DND-41 (cell line): Measurements from ENCODE around the gene FRMPD4.
"Not testable (repeated sequence)": the region's sequence is repeated elsewhere in the genome, so short reads cannot be mapped to it uniquely, and the experiment has no call there.

ENCODE experiments used
- ATAC-seq: fragments of 200-7000 bp; cut with Tn5 transposase; 3 replicates; pipeline ENCODE4 v1.9.1; 2021; ENCODE audit warnings: low read depth; ENCODE audit not compliant: insufficient read depth
- DNase-seq: peaks from one replicate; pipeline ENCODE4 v3.0.0-alpha.2; 2020
- H2AFZ ChIP-seq: 2 replicates; pipeline ENCODE4 v1.6.0; 2012; ENCODE audit warnings: low read depth, low read length
- H3K27ac ChIP-seq: 2 replicates; pipeline ENCODE4 v1.5.1; 2012; ENCODE audit warnings: low read length, inconsistent platforms
- H3K27me3 ChIP-seq: fragments of 200-600 bp; sonication (generic); 2 replicates; pipeline ENCODE4 v1.6.0; 2012; ENCODE audit warnings: low read length, mild to moderate bottlenecking, inconsistent platforms; ENCODE audit not compliant: insufficient read depth, poor library complexity
- H3K36me3 ChIP-seq: 2 replicates; pipeline ENCODE4 v1.5.1; 2012; ENCODE audit warnings: low read length, inconsistent platforms; ENCODE audit not compliant: insufficient read depth
- H3K4me1 ChIP-seq: 2 replicates; pipeline ENCODE4 v1.5.1; 2012; ENCODE audit warnings: mild to moderate bottlenecking, low read length; ENCODE audit not compliant: insufficient read depth
- H3K4me2 ChIP-seq: 2 replicates; pipeline ENCODE4 v1.6.0; 2012; ENCODE audit warnings: mild to moderate bottlenecking, moderate library complexity, low read length, inconsistent platforms; ENCODE audit not compliant: insufficient read depth
- H3K4me3 ChIP-seq, 2 experiments: fragments of 200-600 bp in 1 of 2; shearing (Covaris generic) in 1 of 2; 2 replicates each; pipeline ENCODE4 v1.5.1; 2012 to 2016; ENCODE audit warnings: inconsistent platforms in 2 of 2, low read length in 2 of 2, mild to moderate bottlenecking in 2 of 2, low read depth in 1 of 2, moderate library complexity in 1 of 2
- H3K79me2 ChIP-seq: 2 replicates; pipeline ENCODE4 v1.6.0; 2012; ENCODE audit warnings: low read length, inconsistent platforms; ENCODE audit not compliant: insufficient read depth
- H3K9ac ChIP-seq: 2 replicates; pipeline ENCODE4 v1.6.0; 2012; ENCODE audit warnings: low read depth, mild to moderate bottlenecking, inconsistent platforms, low read length, moderate library complexity
- H3K9me3 ChIP-seq: 2 replicates; pipeline ENCODE4 v1.5.1; 2012; ENCODE audit warnings: low read length, moderate library complexity, mild to moderate bottlenecking, inconsistent platforms; ENCODE audit not compliant: insufficient read depth, severe bottlenecking
- H4K20me1 ChIP-seq: 2 replicates; pipeline ENCODE4 v1.6.0; 2012; ENCODE audit warnings: low read length; ENCODE audit not compliant: insufficient read depth
- CTCF ChIP-seq: IDR thresholded peaks from 2 replicates; pipeline ENCODE4 v1.5.1; 2012; ENCODE audit warnings: borderline replicate concordance, low read length, moderate library complexity, mild to moderate bottlenecking; ENCODE audit not compliant: poor library complexity, severe bottlenecking; ENCODE audit errors: extremely low read depth
- EZH2 ChIP-seq: IDR thresholded peaks from 3 replicates; pipeline ENCODE4 v1.6.1; 2012; ENCODE audit warnings: borderline replicate concordance, low read depth, mild to moderate bottlenecking, moderate library complexity, low read length, inconsistent platforms; ENCODE audit not compliant: severe bottlenecking

The FRMPD4 gene

DNA sequence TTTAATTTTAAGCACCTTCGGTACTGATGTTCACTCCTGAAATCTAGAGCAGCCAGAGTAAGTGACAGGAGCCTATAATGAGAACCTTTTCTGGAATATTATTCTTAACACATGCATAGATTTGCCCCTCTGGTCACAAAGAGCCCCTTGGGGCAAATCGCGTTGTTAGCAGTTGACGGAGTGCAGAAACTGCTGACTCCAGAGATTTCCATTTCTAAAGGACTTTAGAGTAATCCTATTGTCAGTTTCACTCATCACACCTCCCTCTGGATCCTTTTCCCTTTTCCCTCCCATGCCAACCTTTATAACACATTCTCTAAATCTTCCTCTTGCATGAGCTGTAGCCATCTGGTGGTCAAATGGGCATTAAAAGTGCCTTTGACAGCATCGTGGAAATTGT, 388.0 kb downstream of the FRMPD4 start:
- H3K9me3 ChIP-seq = no peaks in the 10 kb centered on the region
- no peak overlapping the region for H3K27ac ChIP-seq
- no peaks in the 10 kb centered on the region for H4K20me1 ChIP-seq
- H3K79me2 ChIP-seq = no peaks in the 10 kb centered on the region
- ATAC-seq (no peak), DNase-seq (no peak)
- no peaks in the 10 kb centered on the region for H3K36me3 ChIP-seq
- TF ChIP-seq EZH2 (no peak), CTCF (no peak)
- no peaks in the 10 kb centered on the region for H3K4me1 ChIP-seq
- H3K4me2 ChIP-seq = no peak overlapping the region
- no peak overlapping the region for H2AFZ ChIP-seq
- H3K4me3 ChIP-seq = no peak overlapping the region
- no peaks in the 10 kb centered on the region for H3K27me3 ChIP-seq
- no peak overlapping the region for H3K9ac ChIP-seq

GRCh38 chrX:12538096-12538495, 399.8 kb downstream of the FRMPD4 start:
- not testable (repeated sequence) for H2AFZ ChIP-seq, H3K79me2 ChIP-seq, H3K9ac ChIP-seq, H3K4me3 ChIP-seq, H3K27me3 ChIP-seq, DNase-seq, ATAC-seq, H3K4me1 ChIP-seq, H3K9me3 ChIP-seq, H4K20me1 ChIP-seq, H3K27ac ChIP-seq, H3K4me2 ChIP-seq, H3K36me3 ChIP-seq

GRCh38 chrX:12542251-12542650, 404.0 kb downstream of the FRMPD4 start:
- H4K20me1 ChIP-seq, H3K4me3 ChIP-seq: not testable (repeated sequence)

DNA sequence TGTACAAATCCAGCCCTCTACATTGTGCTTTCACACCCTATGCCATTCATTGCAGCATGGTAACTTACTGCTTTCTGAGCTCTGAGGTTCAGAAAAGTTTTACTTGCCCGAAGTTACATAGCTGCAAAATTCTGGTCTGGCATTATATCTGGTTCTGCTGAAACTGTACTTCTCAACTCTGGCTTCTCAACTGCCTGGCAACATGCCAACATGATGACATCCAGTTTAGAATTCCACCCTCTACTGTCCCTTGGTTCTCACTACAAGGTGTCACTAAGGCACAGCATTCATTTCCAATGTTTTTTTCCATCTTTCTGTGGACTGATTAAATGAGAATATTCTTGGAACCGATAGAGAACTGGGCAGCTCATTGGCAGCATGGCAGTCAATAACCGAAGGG, 410.1 kb downstream of the FRMPD4 start:
- Histone ChIP-seq H2AFZ (no peak overlapping the region), H3K4me1 (no peaks in the 10 kb centered on the region), H3K27me3 (no peaks in the 10 kb centered on the region), H3K79me2 (no peaks in the 10 kb centered on the region), H4K20me1 (no peaks in the 10 kb centered on the region), H3K4me2 (no peak overlapping the region), H3K9me3 (no peaks in the 10 kb centered on the region), H3K27ac (no peak overlapping the region), H3K4me3 (no peak overlapping the region), H3K36me3 (no peaks in the 10 kb centered on the region), H3K9ac (no peak overlapping the region)
- ATAC-seq = no peak
- DNase-seq = no peak
- TF ChIP-seq EZH2 (no peak), CTCF (no peak)

More at GRCh38 chrX:12542251-12542650, 404.0 kb downstream of the FRMPD4 start:
- not testable (repeated sequence) for ATAC-seq, H3K9me3 ChIP-seq, H3K27me3 ChIP-seq, H3K79me2 ChIP-seq, H3K36me3 ChIP-seq, H2AFZ ChIP-seq, H3K4me1 ChIP-seq, DNase-seq, H3K27ac ChIP-seq, H3K9ac ChIP-seq, H3K4me2 ChIP-seq
